NCI-H1048 (cell line): ENCODE results near the gene IKBKE.

Experiments used
- DNase-seq: peaks from one replicate; lab custom pipeline; 2025; lab: John Stamatoyannopoulos, UW

IKBKE gene

GRCh38 chr1:206512058-206512850, 42.0 kb downstream of the IKBKE start:
- no peak for DNase-seq

GRCh38 chr1:206512851-206513180, 42.5 kb downstream of the IKBKE start:
- DNase-seq, result no peak

DNA sequence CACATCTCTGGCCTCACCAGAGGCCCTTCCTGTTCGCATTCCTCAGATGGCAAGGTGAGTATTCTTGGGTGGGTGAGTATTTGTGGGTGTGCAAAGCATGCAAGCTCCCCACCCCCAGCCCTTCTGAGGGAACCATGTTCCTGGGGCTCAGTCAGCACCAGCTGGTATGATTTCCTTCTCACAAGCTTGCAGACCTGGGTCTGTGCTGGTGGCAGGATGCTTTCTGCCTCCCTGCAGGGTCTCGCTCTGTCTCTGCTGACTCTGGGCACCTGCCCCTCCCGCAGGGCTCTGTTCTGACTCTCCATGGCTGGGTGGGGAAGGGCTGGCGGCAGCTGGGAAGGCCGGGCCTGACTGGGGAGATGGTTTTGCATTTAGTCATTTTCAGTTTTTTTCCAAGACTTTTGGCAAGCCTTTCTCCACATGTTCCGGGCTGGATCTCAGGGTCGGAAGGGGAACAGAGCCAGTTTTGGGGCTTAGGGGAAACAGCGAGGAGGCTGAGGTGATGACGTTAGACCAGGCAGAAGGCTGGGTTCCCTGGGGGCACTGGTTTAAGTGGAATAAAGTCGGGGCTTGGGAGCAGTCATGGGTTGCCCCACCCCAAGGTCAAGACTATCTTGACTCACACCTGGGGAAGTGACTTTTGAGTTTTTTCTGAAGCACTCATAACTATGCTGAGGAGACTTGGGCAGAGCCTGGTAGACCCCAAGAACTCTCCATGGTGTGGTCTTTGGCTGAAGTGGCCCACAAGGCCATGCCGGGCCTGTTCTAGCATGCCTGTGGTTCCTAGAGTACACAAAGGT, 43.2 kb downstream of the IKBKE start:
- no peak for DNase-seq

DNA sequence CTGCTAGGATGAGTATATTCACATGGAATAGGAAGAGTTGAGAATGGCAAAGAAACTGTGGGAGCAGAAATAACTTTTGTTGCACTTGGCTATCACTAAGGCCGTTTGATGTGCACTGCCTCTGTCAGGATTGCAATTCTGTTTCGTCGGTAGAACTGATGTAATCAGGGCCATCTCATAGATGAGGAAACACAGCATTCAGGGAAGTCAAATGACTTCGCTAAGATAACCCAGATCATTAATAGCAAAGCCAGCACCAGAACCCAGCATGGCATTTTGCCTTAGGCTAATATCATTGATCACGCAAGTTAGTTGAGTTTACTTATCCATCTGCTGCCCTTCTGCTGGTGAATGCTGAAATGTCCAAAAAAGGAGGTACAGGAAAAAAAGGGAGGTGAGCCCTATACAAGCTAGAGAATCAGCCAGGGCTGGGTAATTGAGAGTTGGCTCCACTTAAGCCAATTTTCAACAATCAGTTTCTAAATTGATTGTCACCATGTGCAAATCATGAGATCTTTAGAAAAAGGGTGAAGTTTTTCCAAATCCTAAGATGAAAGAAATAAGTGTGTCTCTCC, 44.6 kb downstream of the IKBKE start:
- DNase-seq, result no peak

- DNase-seq, result no peak
These were observed 46.4 kb downstream of the IKBKE start for GRCh38 chr1:206516728-206516990.

- no peak for DNase-seq
These were observed 47.5 kb downstream of the IKBKE start for GRCh38 chr1:206517784-206518183.

DNA sequence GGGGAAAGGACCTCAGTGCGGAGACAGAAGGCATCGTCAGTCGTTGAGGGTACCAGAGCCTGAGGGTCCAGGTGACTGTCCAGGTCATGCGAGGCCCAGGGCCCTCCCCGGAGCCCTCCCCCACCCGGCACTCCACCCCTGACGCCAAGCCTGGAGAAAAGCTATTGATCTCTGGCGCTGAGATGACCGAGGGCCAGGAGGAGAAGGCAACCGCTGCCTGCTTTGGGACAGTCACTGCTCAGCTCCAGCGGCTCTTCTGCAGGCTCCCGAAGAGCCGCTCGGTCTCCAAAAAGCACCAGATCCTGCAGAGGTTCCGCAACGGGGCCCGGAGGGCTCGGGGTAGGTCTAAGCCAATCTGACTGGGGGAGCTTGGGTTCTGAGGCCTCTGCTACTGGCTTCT, 47.9 kb downstream of the IKBKE start:
- no peak for DNase-seq

DNA sequence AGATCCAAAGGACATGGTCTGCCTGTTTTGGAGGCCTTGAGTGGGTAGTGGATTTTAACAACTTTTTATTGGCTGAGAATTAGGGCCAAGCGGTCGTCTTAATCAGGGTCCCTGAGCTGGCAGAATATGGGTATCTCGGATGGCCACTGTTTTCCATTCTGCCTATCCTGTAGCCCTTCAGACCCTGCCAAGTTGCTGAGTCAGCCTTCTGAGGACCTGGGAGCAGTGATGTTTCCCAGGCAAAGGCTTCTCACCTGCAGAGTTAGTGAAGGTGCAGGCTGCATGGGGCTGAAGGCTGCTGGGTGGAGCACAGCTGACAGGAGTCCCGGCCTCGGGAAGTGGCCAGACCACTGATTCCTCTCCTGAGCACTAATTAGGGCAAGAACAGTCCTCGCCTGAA, 48.5 kb downstream of the IKBKE start:
- no peak for DNase-seq

GRCh38 chr1:206521127-206521526, 50.9 kb downstream of the IKBKE start:
- DNase-seq, result no peak

GRCh38 chr1:206521694-206522402, 51.6 kb downstream of the IKBKE start:
- DNase-seq, result no peak

- no peak for DNase-seq
These were observed 54.6 kb downstream of the IKBKE start for GRCh38 chr1:206524739-206525364.

GRCh38 chr1:206526064-206526911, 56.0 kb downstream of the IKBKE start:
- DNase-seq, result no peak

- no peak for DNase-seq
These were observed 59.1 kb downstream of the IKBKE start for GRCh38 chr1:206529425-206529824.

- no peak for DNase-seq
These were observed 62.1 kb downstream of the IKBKE start for GRCh38 chr1:206532368-206532767.

DNA sequence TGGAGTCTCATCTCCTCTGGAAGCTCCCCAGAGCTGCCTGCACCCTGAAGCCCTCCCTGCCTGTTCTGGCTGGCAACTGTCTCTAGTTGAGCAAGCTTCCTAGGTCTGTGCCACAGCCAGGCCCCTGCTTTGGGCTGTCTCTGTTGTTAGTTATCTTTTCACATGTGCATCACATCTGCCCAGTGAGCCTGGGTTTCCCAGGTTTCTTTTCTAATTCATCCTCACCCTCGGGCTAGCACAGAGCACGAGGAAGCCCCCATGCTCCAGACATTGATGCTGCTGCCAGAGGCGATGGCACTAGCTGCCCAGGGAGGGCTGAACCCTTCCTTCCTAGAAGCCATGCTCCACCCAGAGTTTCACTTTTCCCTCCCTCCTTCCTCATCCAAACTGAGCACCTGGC, 64.3 kb downstream of the IKBKE start:
- no peak for DNase-seq

DNA sequence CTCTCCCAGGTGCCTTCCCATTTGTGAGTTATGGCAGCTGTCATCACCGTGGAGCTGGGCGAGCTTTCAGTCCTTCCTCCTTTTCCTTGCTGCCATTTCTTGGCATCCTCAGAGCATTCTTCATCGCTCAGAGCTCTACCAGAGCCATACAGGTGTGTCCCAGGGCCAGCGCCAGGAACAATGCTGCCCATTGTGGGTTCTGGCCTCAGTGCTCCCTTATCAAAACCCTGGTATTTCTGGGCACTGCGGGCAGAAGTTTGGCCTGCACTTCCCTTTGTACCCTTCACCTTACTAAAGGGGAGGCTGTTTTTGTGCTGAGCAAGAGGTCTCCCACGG, 65.5 kb downstream of the IKBKE start:
- no peak for DNase-seq

- DNase-seq, result no peak
These were observed 66.9 kb downstream of the IKBKE start for GRCh38 chr1:206537141-206537540.

- DNase-seq, result no peak
These were observed 68.0 kb downstream of the IKBKE start for GRCh38 chr1:206538086-206538770.

GRCh38 chr1:206538901-206539640, 68.8 kb downstream of the IKBKE start:
- no peak for DNase-seq
